NCI-H446 treated with DMSO at 0.1 percent for 48 hours (cell line): ENCODE data around the gene PXMP4.

Experiments
- DNase-seq: peaks from one replicate; lab custom pipeline; 2025; lab: John Stamatoyannopoulos, UW

The PXMP4 gene

GRCh38 chr20:33656010-33656782 is 63.9 kb downstream of the PXMP4 start:
- no peak for DNase-seq

GRCh38 chr20:33655164-33655563 is 64.9 kb downstream of the PXMP4 start:
- no peak for DNase-seq

- no peak for DNase-seq
Measured at GRCh38 chr20:33654680-33655161, 65.4 kb downstream of the PXMP4 start.

- no peak for DNase-seq
Measured at GRCh38 chr20:33653900-33654596, 66.1 kb downstream of the PXMP4 start.

GRCh38 chr20:33653218-33653899 is 66.8 kb downstream of the PXMP4 start:
- peak; percentile 37 for DNase-seq
